Measurements from ENCODE around the gene CXCR2. TPM values are rescaled to one million over a fixed set of nuclear protein-coding genes. Genes with fewer than 3 reads are reported as not detected.

Gene CXCR2
- polyA plus RNA-seq, 1 of the 3 experiments (the other 2 are of a cell fraction), result not detected

GRCh38 chr2:218123986-218124385, 1.8 kb upstream of the CXCR2 start:
- DNase-seq, result no peak
- Histone ChIP-seq H2AFZ (ENCODE audit: low read depth) (no peak overlapping the region), H3K4me2 (no peak overlapping the region), H3K9me2 (no peaks in the 10 kb centered on the region), H3K79me2 (ENCODE audit: insufficient read depth) (no peaks in the 10 kb centered on the region), H3F3A (replicated peaks; ENCODE audit: insufficient read depth) (no peaks in the 10 kb centered on the region), H3K4me3 (ENCODE audit: low read depth in 2 of 2, low read length in 1 of 2) (no peak overlapping the region), H4K20me1 (ENCODE audit: insufficient read depth) (no peaks in the 10 kb centered on the region), H3K4me1 (ENCODE audit: control insufficient read depth in 1 of 2, insufficient read depth in 2 of 2, low read depth in 1 of 2, low read length in 1 of 2) (no peaks in the 10 kb centered on the region), H3K9me3 (no peaks in the 10 kb centered on the region), H3K27me3 (ENCODE audit: insufficient read depth) (peaks cover 18% of the 10 kb centered on the region), H3K36me3 (replicated peaks in 1 of 2; ENCODE audit: control insufficient read depth in 1 of 2, insufficient read depth in 2 of 2, low read length in 1 of 2) (no peaks in the 10 kb centered on the region), H3K27ac (ENCODE audit: low read depth in 2 of 2, low read length in 1 of 2) (no peak overlapping the region), H3K9ac (no peak overlapping the region)
- WGBS (ENCODE audit: low lambda C conversion rate), result 51% methylated on average over 4 of the region's 4 CpGs
- ChIA-PET POLR2A (no interaction called here), CTCF (interaction anchor here (1.5 kb wide), 1 partner anchor 55 kb away, joined by 4 read pairs; the partner anchor contains the start of gene RUFY4)
- TF ChIP-seq USF2 (IDR thresholded peaks at IDR 0.05; ENCODE audit: borderline replicate concordance, low read depth, low read length), result no peak
- no peak for TF ChIP-seq ZBTB33 (IDR thresholded peaks at IDR 0.05; ENCODE audit: borderline replicate concordance, low read depth)
- TF ChIP-seq TEAD4 (IDR thresholded peaks at IDR 0.05; ENCODE audit: borderline replicate concordance, insufficient read depth), result no peak
- no peak for TF ChIP-seq YY1 (IDR thresholded peaks at IDR 0.05; ENCODE audit: low read depth)
- no peak for TF ChIP-seq IRF3 (IDR thresholded peaks at IDR 0.05; ENCODE audit: low read depth, low read length)
- TF ChIP-seq EP300 (IDR thresholded peaks at IDR 0.05; ENCODE audit: borderline replicate concordance in 1 of 2, low read depth in 1 of 2, low read length in 1 of 2), result no peak
- no peak for TF ChIP-seq RXRA (IDR thresholded peaks at IDR 0.05; ENCODE audit: borderline replicate concordance, low read depth)
- TF ChIP-seq USF1 (IDR thresholded peaks at IDR 0.05; ENCODE audit: borderline replicate concordance, low read depth), result no peak
- no peak for TF ChIP-seq TCF12 (IDR thresholded peaks at IDR 0.05)
- no peak for TF ChIP-seq FOXJ3 (CRISPR knock-in tag; IDR thresholded peaks at IDR 0.05)

GRCh38 chr2:218125095-218125494, 733 bp upstream of the CXCR2 start:
- no peak overlapping the region for H3K4me2 ChIP-seq
- no peak for DNase-seq
- H3K9me3 ChIP-seq, result no peaks in the 10 kb centered on the region
- H3K4me3 ChIP-seq (ENCODE audit: low read depth in 2 of 2, low read length in 1 of 2), result no peak overlapping the region
- peaks cover 18% of the 10 kb centered on the region for H3K27me3 ChIP-seq (ENCODE audit: insufficient read depth)
- no peak overlapping the region for H2AFZ ChIP-seq (ENCODE audit: low read depth)
- H3K9me2 ChIP-seq, result no peaks in the 10 kb centered on the region
- no peaks in the 10 kb centered on the region for H4K20me1 ChIP-seq (ENCODE audit: insufficient read depth)
- H3F3A ChIP-seq (replicated peaks; ENCODE audit: insufficient read depth), result no peaks in the 10 kb centered on the region
- H3K36me3 ChIP-seq (replicated peaks in 1 of 2; ENCODE audit: control insufficient read depth in 1 of 2, insufficient read depth in 2 of 2, low read length in 1 of 2), result no peaks in the 10 kb centered on the region
- no peak for TF ChIP-seq NRF1 (IDR thresholded peaks at IDR 0.05; ENCODE audit: low read depth, low read length)
- no peak for TF ChIP-seq USF2 (IDR thresholded peaks at IDR 0.05; ENCODE audit: borderline replicate concordance, low read depth, low read length)
- no peak for TF ChIP-seq FOXM1 (IDR thresholded peaks at IDR 0.05; ENCODE audit: low read depth)
- no peak for TF ChIP-seq SIN3A (IDR thresholded peaks at IDR 0.05; ENCODE audit: borderline replicate concordance, low read depth, low read length)
- no peak for TF ChIP-seq GABPA (IDR thresholded peaks at IDR 0.05; ENCODE audit: low read depth)
- ChIA-PET CTCF (no interaction called here), POLR2A (no interaction called here)
- 26% methylated on average over 4 of the region's 4 CpGs for WGBS (ENCODE audit: low lambda C conversion rate)
- H3K27ac ChIP-seq (ENCODE audit: low read depth in 2 of 2, low read length in 1 of 2), result no peak overlapping the region
- no peaks in the 10 kb centered on the region for H3K79me2 ChIP-seq (ENCODE audit: insufficient read depth)
- no peak overlapping the region for H3K9ac ChIP-seq
- no peaks in the 10 kb centered on the region for H3K4me1 ChIP-seq (ENCODE audit: control insufficient read depth in 1 of 2, insufficient read depth in 2 of 2, low read depth in 1 of 2, low read length in 1 of 2)

Data from SK-N-SH (cell line).